ENCODE data around the gene TRIM37.

DNA sequence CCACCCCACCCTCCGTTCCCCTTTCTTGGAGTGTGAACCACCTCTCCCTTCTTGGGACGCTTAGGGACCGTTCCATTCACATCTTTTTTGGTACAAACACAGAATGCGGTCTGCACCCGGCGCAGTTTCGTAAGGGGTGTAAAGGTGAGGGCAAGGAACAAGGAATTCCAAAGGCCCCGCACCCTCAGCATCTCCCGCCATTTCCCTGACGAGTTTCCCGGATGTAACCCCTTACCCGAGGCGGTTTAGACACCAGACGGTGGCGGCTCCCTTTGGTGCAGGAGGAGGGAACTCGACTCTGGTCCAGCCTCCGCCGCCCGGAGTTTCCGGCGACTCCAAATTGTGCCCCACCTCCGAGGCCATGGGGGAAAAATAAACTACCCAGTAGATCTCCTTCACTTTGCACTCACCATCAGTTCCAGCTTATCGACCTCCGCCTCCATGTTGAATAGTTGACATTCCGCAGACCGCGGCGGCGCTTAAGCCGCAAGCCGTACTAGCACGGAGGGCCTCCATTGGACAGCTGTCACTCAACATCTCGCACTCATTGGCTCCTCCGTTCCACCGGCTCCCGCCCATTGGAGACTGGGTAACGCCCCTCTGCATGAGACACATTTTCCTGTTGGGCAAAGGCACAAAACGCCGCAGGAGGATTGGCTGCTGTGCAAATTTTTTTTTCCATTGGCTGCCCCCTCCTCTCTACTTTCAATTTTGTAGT is 48.2 kb upstream of the TRIM37 start, which contains the start of gene SKA2:
- TF ChIP-seq CTCF (IDR thresholded peaks at IDR 0.05; ENCODE audit: low read length) (no peak), EZH2phosphoT487 (IDR thresholded peaks at IDR 0.05; ENCODE audit: low read length) (no peak)

All from MM.1S (cell line).